IMR-90 (cell line): Measurements from ENCODE around the gene LIN28A.

ENCODE experiments used
- CHD1 ChIP-seq: IDR thresholded peaks from 2 replicates; pipeline ENCODE4 v1.6.1; 2012; ENCODE audit warnings: low read depth, low read length, improper control_type of control experiment
- NFE2L2 ChIP-seq: fragments of 150-350 bp; IDR thresholded peaks from 2 replicates; pipeline ENCODE4 v1.6.1; 2016; ENCODE audit warnings: low read depth, mild to moderate bottlenecking, low read length
- RFX5 ChIP-seq: IDR thresholded peaks from 2 replicates; pipeline ENCODE4 v1.8.0; 2012; ENCODE audit warnings: low read depth, mild to moderate bottlenecking, low read length, moderate library complexity

DNA sequence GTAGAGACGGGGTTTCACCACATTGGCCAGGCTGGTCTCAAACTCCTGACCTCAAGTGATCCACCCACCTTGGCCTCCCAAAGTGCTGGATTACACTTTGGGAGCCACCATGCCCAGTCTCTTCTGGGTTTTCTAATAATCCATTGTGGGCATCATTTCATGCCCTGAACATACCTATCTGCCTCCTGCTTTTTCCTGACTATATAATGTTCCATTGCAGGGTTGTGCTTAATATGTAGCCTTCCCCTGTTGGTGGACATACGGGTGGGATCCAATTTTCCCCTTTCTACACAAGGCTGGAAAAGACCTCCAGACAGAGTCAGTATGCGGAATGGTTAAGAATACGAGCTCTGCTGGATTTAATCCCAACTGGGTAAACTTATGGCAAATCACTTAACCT, 34.6 kb upstream of the LIN28A start:
- no peak for TF ChIP-seq NFE2L2
- no peak for TF ChIP-seq RFX5
- no peak for TF ChIP-seq CHD1
